Body of pancreas (tissue), 4 donors: Measurements from ENCODE around the gene DUSP3. TPM values are rescaled to one million over a fixed set of nuclear protein-coding genes. Genes with fewer than 3 reads are reported as not detected.

Source experiments
- ATAC-seq: fragments of 150-250 bp; one replicate; pipeline ENCODE4 v1.9.1; 2016
- DNase-seq, 4 donors: peaks; one replicate each; pipeline ENCODE4 v3.0.0-alpha.2; 2019
- H3K27ac ChIP-seq, 4 donors: fragments of 200-600 bp; sonication (generic); 1 replicate in 3 of 4; 2 replicates in 1 of 4; pipeline versions ENCODE4 v1.5.1 to v1.6.1; 2016 to 2019; ENCODE audit warnings: mild to moderate bottlenecking in 1 of 4, mixed read lengths in 1 of 4, moderate library complexity in 1 of 4
- H3K27me3 ChIP-seq, 2 donors: fragments of 200-600 bp; sonication (generic); one replicate each; pipeline ENCODE4 v1.6.0; 2016; ENCODE audit warnings: mild to moderate bottlenecking in 1 of 2
- H3K36me3 ChIP-seq, 2 donors: fragments of 200-600 bp; sonication (generic); replicated peaks in 1 of 2; 2 replicates each; pipeline ENCODE4 v1.5.1; 2016; ENCODE audit warnings: low read depth in 2 of 2; ENCODE audit not compliant: insufficient read depth in 1 of 2
- H3K4me1 ChIP-seq: fragments of 200-600 bp; sonication (generic); one replicate; pipeline ENCODE4 v1.6.0; 2016
- H3K4me3 ChIP-seq, 2 donors: fragments of 200-600 bp; sonication (generic); 1 replicate in 1 of 2; 2 replicates in 1 of 2; pipeline ENCODE4 v1.5.1; 2016 to 2019
- H3K9me3 ChIP-seq, 3 donors: fragments of 200-600 bp; sonication (generic); 1 replicate in 2 of 3; 2 replicates in 1 of 3; pipeline ENCODE4 v1.5.1; 2016
- POLR2A ChIP-seq, 3 donors: fragments of 450-650 bp; IDR thresholded peaks; one replicate each; pipeline ENCODE4 v1.6.1; 2016; ENCODE audit warnings: antibody characterized with exemption in 3 of 3, mild to moderate bottlenecking in 2 of 3
- WGBS, 2 donors: methylation state at CpG; one replicate each; pipeline ENCODE4 v1.1.5; 2017; 5-methylcytosine and 5-hydroxymethylcytosine counted together
- intact Hi-C: fragments of 100-400 bp; cut with DNase I; formaldehyde crosslinking; loops from one replicate; pipeline ENCODE4 v1.15.1; 2023
- total RNA-seq, 2 donors: library from RNA; depleted of rRNA; stranded (reverse); fragments of >200 nt; gene quantifications; one replicate each; pipeline ENCODE4 v1.1.0, GENCODE V29; 2016
- TF ChIP-seq, protein P1 (sequence below), 7 experiments: fragments of 450-650 bp in 4 of 7; fragments of 200-600 bp in 3 of 7; sonication (generic) in 3 of 7; IDR thresholded peaks; one replicate each; pipeline ENCODE4 v1.5.1; 2016 to 2019; ENCODE audit warnings: antibody characterized with exemption in 7 of 7

DUSP3 gene
- total RNA-seq, 2 donors from 2014 or later, result 32.2 to 54.1 TPM

DNA sequence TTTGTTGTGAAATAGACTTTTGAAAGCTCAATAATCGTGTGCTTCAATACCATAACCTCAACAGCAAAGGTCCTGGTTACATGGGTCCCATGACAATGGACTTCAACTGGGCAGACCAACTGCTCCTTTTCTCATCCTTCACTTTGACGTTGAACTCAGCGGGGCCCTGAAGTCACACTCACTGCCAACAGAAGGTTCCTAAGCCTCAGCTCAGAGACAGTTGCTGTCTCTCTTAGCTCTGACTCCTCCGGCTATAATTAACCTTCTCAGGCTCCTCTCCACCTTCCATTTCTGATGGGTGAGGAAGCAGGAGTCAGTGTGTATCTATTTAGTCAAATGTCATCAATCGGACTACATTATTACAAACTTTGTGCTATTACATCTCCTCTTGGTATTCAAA lies 30.3 kb upstream of the DUSP3 start:
- H3K36me3 ChIP-seq, result peaks cover 0 to 2% of the 10 kb centered on the region in 2 donors
- no peaks in the 10 kb centered on the region for H3K4me1 ChIP-seq
- no peak for DNase-seq
- no peaks in the 10 kb centered on the region for H3K9me3 ChIP-seq
- no peak overlapping the region for H3K4me3 ChIP-seq
- H3K27ac ChIP-seq, result no peak overlapping the region
- no peak for ATAC-seq
- TF ChIP-seq POLR2A (IDR thresholded peaks at IDR 0.05), result no peak
- TF ChIP-seq, protein P1, sequence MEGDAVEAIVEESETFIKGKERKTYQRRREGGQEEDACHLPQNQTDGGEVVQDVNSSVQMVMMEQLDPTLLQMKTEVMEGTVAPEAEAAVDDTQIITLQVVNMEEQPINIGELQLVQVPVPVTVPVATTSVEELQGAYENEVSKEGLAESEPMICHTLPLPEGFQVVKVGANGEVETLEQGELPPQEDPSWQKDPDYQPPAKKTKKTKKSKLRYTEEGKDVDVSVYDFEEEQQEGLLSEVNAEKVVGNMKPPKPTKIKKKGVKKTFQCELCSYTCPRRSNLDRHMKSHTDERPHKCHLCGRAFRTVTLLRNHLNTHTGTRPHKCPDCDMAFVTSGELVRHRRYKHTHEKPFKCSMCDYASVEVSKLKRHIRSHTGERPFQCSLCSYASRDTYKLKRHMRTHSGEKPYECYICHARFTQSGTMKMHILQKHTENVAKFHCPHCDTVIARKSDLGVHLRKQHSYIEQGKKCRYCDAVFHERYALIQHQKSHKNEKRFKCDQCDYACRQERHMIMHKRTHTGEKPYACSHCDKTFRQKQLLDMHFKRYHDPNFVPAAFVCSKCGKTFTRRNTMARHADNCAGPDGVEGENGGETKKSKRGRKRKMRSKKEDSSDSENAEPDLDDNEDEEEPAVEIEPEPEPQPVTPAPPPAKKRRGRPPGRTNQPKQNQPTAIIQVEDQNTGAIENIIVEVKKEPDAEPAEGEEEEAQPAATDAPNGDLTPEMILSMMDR (IDR thresholded peaks at IDR 0.05), result no peak
- intact Hi-C loops, result no loop called here
- whole genome bisulfite sequencing, 2 donors, result 84 to 86% methylated on average over 5 of the region's 5 CpGs
- no peaks in the 10 kb centered on the region for H3K27me3 ChIP-seq

DNA sequence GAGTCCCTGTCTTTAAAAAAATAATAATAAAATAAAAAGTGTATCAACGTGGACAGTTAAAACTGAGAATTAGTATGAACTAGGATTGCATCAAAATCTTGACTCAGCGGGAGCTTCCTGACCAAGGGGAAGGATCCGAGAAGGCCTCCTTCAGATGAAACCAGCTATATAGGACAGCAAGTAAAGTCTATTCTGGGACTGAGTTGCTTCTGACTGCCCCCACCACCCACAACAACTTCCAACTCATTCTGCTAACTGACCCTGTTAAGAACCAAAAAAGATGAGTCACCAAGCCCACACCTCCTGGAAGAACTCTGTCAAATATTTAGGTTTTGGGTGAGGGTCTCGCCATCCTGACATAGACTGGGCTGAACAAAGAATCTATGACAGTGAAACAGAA lies 29.3 kb upstream of the DUSP3 start:
- no peak overlapping the region for H3K27ac ChIP-seq
- DNase-seq (no peak), ATAC-seq (no peak)
- H3K27me3 ChIP-seq, result no peaks in the 10 kb centered on the region
- no peaks in the 10 kb centered on the region for H3K9me3 ChIP-seq
- TF ChIP-seq, protein P1 (IDR thresholded peaks at IDR 0.05), result no peak
- no peak for TF ChIP-seq POLR2A (IDR thresholded peaks at IDR 0.05)
- H3K4me1 ChIP-seq, result no peaks in the 10 kb centered on the region
- intact Hi-C loops, result no loop called here
- no peak overlapping the region for H3K4me3 ChIP-seq
- peaks cover 0 to 2% of the 10 kb centered on the region in 2 donors for H3K36me3 ChIP-seq
- WGBS, 2 donors, result 86 to 87% methylated on average over 4 of the region's 4 CpGs

DNA sequence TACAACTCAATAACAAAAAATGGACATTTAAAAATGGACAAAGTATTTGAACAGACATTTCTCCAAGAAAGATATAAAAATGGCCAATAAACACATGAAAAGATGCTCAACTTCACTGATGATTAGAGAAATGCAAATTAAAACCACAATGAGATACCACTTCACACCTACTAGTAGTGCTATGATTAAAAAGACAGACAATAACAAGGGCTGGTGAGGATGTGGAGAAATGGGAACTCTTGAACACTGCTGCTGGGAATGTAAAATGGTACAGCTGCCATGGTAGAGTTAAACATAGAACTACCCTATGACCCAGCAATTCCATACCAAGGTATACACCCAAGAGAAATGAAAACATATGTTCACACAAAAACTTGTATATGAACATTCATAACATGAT lies 26.3 kb upstream of the DUSP3 start:
- peaks cover 0 to 2% of the 10 kb centered on the region in 2 donors for H3K36me3 ChIP-seq
- intact Hi-C loops, result no loop called here
- DNase-seq, result no peak
- ATAC-seq, result no peak
- H3K27me3 ChIP-seq, result no peaks in the 10 kb centered on the region
- H3K4me1 ChIP-seq, result no peaks in the 10 kb centered on the region
- H3K4me3 ChIP-seq, result no peak overlapping the region
- no peak overlapping the region for H3K27ac ChIP-seq
- no peaks in the 10 kb centered on the region for H3K9me3 ChIP-seq
- TF ChIP-seq, protein P1 (IDR thresholded peaks at IDR 0.05), result no peak
- no peak for TF ChIP-seq POLR2A (IDR thresholded peaks at IDR 0.05)

DNA sequence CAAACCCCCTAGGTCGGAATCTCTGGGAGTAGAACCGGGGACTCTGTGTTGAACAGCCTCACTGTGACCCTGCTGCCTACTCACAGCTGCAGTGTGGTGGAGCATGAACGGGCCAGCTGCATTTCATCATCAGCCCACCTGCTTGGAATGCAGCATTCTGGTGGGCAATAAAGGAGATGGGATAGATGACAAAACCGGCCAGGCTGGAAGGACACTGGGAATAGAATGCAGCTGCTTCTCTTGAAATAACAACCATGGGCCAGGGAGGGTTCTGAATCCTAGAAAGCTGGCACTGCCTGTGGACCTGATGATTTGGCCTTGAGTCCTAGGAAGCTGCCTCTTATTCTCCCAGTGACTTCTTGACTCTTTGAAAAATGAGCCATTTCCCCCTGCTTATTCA lies 25.0 kb upstream of the DUSP3 start:
- Histone ChIP-seq H3K4me3 (no peak overlapping the region), H3K36me3 (peaks cover 0 to 2% of the 10 kb centered on the region in 2 donors), H3K9me3 (no peaks in the 10 kb centered on the region), H3K27ac (no peak overlapping the region), H3K4me1 (no peaks in the 10 kb centered on the region), H3K27me3 (no peaks in the 10 kb centered on the region)
- DNase-seq (no peak), ATAC-seq (no peak)
- no peak for TF ChIP-seq POLR2A (IDR thresholded peaks at IDR 0.05)
- TF ChIP-seq, protein P1 (IDR thresholded peaks at IDR 0.05), result no peak
- WGBS, 2 donors, result 67 to 76% methylated on average over 4 of the region's 4 CpGs
- intact Hi-C loops, result no loop called here

DNA sequence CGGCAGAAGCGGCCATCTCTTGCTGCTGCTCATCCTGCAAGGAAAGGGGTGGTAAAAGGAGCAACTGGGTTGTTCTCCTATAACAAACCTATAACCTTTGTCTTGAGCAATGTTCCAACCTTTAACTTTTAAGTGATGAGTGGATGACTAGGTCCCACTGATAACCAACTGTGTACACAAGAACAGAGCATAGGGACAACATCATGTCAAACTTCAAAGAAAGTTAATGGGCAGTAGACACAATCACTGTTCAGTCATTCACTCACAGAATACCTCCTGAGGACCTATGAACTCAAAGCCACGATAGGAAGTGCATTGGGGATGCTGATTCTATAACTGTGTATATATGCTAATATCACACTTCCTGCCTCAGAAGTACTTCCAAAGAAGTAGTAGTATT lies 23.1 kb upstream of the DUSP3 start:
- ATAC-seq (no peak), DNase-seq (no peak)
- Histone ChIP-seq H3K27ac (no peak overlapping the region), H3K9me3 (no peaks in the 10 kb centered on the region), H3K4me3 (no peak overlapping the region), H3K36me3 (no peaks in the 10 kb centered on the region), H3K27me3 (no peaks in the 10 kb centered on the region), H3K4me1 (no peaks in the 10 kb centered on the region)
- WGBS, 2 donors, result 72 to 77% methylated on average over 3 of the region's 3 CpGs
- intact Hi-C loops, result no loop called here
- TF ChIP-seq, protein P1 (IDR thresholded peaks at IDR 0.05), result no peak
- TF ChIP-seq POLR2A (IDR thresholded peaks at IDR 0.05), result no peak
